ENCODE measurements around the gene ZFP42.
"Not testable (repeated sequence)": the region's sequence is repeated elsewhere in the genome, so short reads cannot be mapped to it uniquely, and the experiment has no call there.

The ZFP42 gene

DNA sequence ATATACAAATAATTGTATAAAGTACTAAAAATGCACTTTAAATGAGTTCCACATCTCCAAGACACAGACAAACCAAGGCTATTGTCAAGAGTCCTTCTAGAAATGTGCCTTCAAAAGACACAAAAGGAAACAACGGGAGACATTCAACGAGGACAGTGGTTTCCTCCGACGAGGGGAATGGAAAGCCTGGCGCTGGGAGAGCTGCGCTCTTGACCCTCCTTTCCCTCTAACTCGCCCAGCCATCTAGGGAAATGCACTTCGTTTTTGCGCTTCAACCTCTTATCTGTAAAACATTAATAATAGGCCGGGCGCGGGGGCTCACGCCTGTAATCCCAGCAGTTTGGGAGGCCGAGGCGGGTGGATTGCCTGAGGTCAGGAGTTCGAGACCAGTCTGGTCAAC lies 37.0 kb downstream of the ZFP42 start:
- no peak for DNase-seq (ENCODE audit: extremely low read depth, insufficient read length)
- H3K4me3 ChIP-seq (replicated peaks; ENCODE audit: low read depth, low read length) = no peak overlapping the region
- H3K27me3 ChIP-seq (replicated peaks; ENCODE audit: control insufficient read depth, insufficient read depth, low read length) = no peaks in the 10 kb centered on the region
- H3K36me3 ChIP-seq (ENCODE audit: control insufficient read depth, insufficient read depth, low read length) = no peaks in the 10 kb centered on the region
- no peak for TF ChIP-seq CTCF (IDR thresholded peaks at IDR 0.05; ENCODE audit: insufficient read depth, low read length, poor library complexity, severe bottlenecking)

GRCh38 chr4:188037003-188037713 lies 41.6 kb downstream of the ZFP42 start:
- TF ChIP-seq CTCF (IDR thresholded peaks at IDR 0.05; ENCODE audit: insufficient read depth, low read length, poor library complexity, severe bottlenecking) = no peak
- Histone ChIP-seq H3K4me3 (replicated peaks; ENCODE audit: low read depth, low read length) (no peak overlapping the region), H3K36me3 (ENCODE audit: control insufficient read depth, insufficient read depth, low read length) (no peaks in the 10 kb centered on the region), H3K27me3 (replicated peaks; ENCODE audit: control insufficient read depth, insufficient read depth, low read length) (no peaks in the 10 kb centered on the region)
- no peak for DNase-seq (ENCODE audit: extremely low read depth, insufficient read length)

DNA sequence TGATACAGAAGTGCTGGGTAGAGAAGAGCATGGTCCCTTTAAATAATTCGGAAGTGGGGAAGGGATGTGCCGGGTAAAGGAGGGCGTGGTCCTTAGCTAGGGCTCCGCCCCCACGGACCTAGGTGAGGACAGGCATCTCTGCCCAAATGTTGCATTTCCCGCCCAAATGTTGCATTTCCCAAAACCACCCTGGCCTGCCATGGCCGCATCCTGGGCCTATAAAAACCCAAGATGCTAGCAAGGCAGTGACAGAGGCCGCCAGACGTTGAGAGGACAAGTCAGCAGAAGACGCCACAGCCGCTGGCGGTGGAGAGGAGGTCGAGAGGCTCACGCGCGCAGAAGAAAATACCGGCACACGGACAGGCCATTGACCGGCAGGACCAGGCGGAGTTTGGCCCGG lies 46.1 kb downstream of the ZFP42 start:
- Histone ChIP-seq H3K4me3 (replicated peaks; ENCODE audit: low read depth, low read length) (no peak overlapping the region), H3K36me3 (ENCODE audit: control insufficient read depth, insufficient read depth, low read length) (no peaks in the 10 kb centered on the region), H3K27me3 (replicated peaks; ENCODE audit: control insufficient read depth, insufficient read depth, low read length) (no peaks in the 10 kb centered on the region)
- no peak for TF ChIP-seq CTCF (IDR thresholded peaks at IDR 0.05; ENCODE audit: insufficient read depth, low read length, poor library complexity, severe bottlenecking)
- no peak for DNase-seq (ENCODE audit: extremely low read depth, insufficient read length)

DNA sequence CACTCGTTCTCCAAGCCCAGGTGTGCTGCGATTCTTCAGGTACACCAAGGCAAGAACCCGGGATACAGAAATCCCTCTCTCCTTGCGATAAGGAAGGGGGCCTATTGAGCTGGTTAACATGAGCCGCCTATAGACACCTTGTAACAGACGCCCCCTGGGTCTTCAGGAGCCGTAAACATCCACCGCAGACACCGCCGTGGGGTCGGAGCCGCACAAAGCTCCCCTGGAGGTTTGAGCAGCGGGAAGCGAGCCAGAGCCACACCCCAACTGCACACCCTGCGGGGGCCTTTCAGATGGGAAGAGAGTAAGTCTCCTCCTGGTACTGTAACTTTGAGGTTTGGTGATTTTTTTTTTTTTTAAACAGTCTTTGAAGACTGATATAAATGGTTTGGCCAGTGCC lies 46.6 kb downstream of the ZFP42 start:
- TF ChIP-seq CTCF (IDR thresholded peaks at IDR 0.05; ENCODE audit: insufficient read depth, low read length, poor library complexity, severe bottlenecking) = no peak
- DNase-seq (ENCODE audit: extremely low read depth, insufficient read length) = no peak
- Histone ChIP-seq H3K27me3 (replicated peaks; ENCODE audit: control insufficient read depth, insufficient read depth, low read length) (no peaks in the 10 kb centered on the region), H3K4me3 (replicated peaks; ENCODE audit: low read depth, low read length) (no peak overlapping the region), H3K36me3 (ENCODE audit: control insufficient read depth, insufficient read depth, low read length) (no peaks in the 10 kb centered on the region)

- Histone ChIP-seq H3K36me3 (ENCODE audit: control insufficient read depth, insufficient read depth, low read length) (no peaks in the 10 kb centered on the region), H3K4me3 (replicated peaks; ENCODE audit: low read depth, low read length) (no peak overlapping the region), H3K27me3 (replicated peaks; ENCODE audit: control insufficient read depth, insufficient read depth, low read length) (no peaks in the 10 kb centered on the region)
- no peak for TF ChIP-seq CTCF (IDR thresholded peaks at IDR 0.05; ENCODE audit: insufficient read depth, low read length, poor library complexity, severe bottlenecking)
- no peak for DNase-seq (ENCODE audit: extremely low read depth, insufficient read length)
These were observed 47.6 kb downstream of the ZFP42 start for GRCh38 chr4:188043154-188043553.

- H3K27me3 ChIP-seq (replicated peaks; ENCODE audit: control insufficient read depth, insufficient read depth, low read length); DNase-seq (ENCODE audit: extremely low read depth, insufficient read length); H3K36me3 ChIP-seq (ENCODE audit: control insufficient read depth, insufficient read depth, low read length); H3K4me3 ChIP-seq (replicated peaks; ENCODE audit: low read depth, low read length): not testable (repeated sequence)
These were observed 49.9 kb downstream of the ZFP42 start for GRCh38 chr4:188045461-188045860.
